ENCODE results near the gene RABEP2.

DNA sequence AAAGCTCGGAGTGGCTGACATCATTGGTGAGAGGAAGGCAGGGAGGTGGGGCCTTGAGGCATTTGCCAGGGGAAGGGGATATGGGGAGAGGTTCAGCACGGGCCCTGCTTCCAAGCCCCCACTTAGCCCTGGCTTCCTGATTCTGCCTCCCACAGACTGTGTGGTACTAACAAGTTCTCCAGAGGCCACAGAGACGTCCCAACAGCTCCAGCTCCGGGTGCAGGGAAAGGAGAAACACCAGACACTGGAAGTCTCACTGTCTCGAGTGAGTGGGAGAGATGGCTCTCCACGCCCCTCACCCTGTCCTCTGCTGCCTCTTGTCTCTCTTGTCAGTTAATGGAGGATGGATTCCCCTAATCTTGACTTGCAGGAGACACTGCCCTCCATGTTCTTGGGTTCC, 33.8 kb upstream of the RABEP2 start:
- TF ChIP-seq POLR2A (IDR thresholded peaks at IDR 0.05; ENCODE audit: low read length) (no peak), GATA1 (IDR thresholded peaks at IDR 0.05; ENCODE audit: low read depth, low read length) (no peak)

Data from erythroblast (primary cell).